Measurements from ENCODE around the gene FAM72D.
"Not testable (repeated sequence)": the region's sequence is repeated elsewhere in the genome, so short reads cannot be mapped to it uniquely, and the experiment has no call there.

Gene FAM72D

DNA sequence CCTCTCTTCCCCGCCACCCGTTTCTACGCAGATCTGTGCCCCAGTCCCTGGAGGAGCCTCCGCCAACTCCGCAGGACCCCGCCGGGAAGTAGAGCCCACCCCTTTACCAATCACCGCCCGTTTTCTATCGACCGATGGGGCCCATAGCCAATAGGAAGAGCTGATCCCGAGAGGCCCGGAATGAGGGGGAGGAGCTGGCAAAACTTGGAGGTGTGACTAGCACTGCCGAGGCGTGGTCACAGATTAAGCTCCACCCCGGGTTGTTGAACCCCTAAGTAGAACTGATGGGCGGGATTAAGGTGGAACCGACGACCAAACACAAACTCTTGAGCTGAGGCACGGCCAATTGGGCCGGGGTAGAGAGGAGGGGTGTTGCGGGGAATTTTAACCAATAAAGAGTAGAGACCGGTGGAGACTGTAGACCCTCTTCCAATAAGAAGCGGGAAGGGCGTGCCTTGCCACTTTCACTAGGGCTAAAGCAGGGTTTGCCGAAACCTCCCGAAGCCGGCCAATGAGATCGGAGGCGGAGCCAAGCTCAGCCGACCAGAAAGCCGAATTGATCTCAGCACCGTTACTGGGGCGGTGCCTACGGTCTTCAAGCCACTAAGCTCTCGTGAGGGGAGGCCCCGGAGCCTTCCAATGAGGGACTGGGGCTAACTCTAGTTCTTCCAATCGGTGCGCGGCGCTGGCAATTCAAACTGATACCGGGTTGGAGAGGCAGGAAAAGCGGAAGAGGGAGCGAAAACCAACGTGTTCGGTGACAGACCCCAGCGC, at the start of gene FAM72D, which contains the start of gene SRGAP2B:
TSS of gene FAM72D (plus strand) at position 691 of the 774 bp plus-strand sequence. CDS start 874 bp downstream, outside the sequence.
TSS of gene SRGAP2B (minus strand) at position 45 of the 774 bp plus-strand sequence. CDS start 2,427 bp downstream, outside the sequence.
- DNase-seq: not testable (repeated sequence)

GRCh38 chr1:145047553-145047952, 48.2 kb upstream of the FAM72D start:
- DNase-seq: not testable (repeated sequence)

GRCh38 chr1:145048181-145048856, 47.5 kb upstream of the FAM72D start:
- DNase-seq: not testable (repeated sequence)

DNA sequence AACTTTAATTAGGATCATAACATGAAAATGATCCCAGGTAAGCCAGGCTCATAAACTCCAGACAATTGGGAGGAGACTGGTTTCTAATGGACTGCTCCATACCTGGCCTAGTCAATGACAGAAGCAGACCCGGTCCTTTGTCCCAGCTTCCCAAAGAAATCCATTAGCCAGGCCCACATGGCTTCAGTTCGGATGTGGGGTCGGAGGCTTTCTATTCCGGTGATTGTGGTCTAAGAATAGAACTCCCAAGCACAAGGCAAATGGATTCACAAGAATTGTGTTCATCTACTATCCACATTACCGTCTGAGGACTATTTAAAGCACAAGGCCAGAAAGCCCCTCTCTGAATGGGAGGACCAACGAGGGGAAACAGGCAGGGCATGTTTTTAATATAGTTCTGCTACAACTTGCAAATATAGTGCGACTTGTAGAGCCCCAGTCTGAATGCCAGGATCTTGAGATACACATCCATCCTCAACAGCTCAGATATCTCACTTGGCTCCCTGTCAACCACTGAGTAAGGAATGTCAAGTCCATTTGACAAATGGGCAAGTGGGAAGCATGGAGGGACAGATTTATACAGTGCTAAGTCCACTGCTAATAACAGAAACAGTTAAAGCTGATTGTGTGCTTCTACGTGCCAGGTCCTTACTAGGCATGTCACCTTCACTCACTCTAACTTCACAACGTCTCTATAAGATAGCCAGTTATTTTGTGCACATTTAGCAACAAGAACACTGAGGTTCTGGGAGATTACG, 43.6 kb upstream of the FAM72D start:
- not testable (repeated sequence) for DNase-seq

- not testable (repeated sequence) for DNase-seq
Observed at GRCh38 chr1:145053428-145053827, 42.3 kb upstream of the FAM72D start.

DNA sequence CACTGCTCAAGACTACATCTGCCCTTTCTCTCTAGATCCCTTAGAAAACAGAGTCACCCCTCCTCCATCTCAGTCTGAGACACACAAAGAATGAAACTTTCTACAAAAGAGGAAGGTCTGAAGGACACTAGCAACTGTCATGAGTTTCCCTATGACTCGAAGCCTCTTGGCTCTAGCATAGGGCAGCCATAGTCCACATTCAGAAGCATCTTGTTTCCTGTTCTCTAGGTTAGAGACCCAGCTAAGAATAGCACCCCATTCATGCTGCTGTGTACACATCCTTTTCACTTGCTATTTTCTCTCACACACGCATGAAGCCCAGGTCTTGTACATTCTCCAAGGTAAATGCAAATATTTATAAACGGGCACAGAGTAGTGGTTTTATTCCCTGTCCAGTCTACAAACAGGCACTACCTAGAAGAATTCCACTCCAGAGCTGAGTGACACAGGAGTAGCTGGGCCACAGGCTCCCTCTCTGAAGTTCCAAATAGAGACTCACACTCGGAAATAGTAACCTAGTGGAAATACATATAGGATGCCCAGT, 40.5 kb upstream of the FAM72D start:
- not testable (repeated sequence) for DNase-seq

GRCh38 chr1:145058184-145058583, 37.6 kb upstream of the FAM72D start:
- DNase-seq: not testable (repeated sequence)

DNA sequence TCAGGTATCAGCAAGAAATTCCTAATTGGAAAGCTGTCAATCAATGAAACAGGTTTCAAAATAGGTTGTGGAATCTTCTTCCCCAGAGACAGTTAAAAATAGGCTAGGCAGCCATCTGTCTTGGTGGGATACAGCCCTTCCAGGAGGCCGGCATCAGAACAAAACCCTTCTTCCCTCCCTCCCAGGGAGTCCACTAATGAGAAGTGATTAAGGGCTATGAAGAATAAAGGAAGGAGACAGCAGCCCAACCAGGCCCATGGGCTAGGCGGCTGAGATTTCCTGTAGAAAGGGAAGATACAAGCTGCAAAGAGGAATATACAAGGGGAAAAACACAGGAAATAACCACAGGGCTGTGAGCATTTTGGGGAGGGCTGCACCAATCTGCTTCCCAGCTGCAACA, 32.5 kb upstream of the FAM72D start:
- not testable (repeated sequence) for DNase-seq

GRCh38 chr1:145063941-145064648, 31.7 kb upstream of the FAM72D start:
- DNase-seq: not testable (repeated sequence)

- not testable (repeated sequence) for DNase-seq
Observed at GRCh38 chr1:145065194-145065826, 30.5 kb upstream of the FAM72D start.

DNA sequence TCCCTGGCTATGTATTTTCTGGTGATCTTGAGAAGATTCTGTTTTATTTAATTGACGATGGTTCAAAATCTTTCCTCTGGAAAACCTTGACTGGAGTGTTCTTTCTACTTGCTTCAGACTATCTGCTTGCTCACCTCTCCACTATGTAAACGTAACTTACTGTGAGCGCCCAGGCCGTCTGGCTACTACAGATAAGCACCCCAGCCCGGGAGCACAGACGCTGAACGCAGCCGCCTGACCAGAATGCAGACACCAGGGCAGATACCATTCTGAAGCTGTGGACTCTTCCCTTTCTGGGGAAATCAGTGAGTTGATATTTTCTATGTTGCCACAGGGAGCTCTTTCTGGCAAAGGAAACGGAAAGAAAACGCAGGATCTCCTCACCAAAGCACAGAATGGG, 29.3 kb upstream of the FAM72D start:
- not testable (repeated sequence) for DNase-seq

GRCh38 chr1:145071569-145071968, 24.2 kb upstream of the FAM72D start:
- DNase-seq: not testable (repeated sequence)

DNA sequence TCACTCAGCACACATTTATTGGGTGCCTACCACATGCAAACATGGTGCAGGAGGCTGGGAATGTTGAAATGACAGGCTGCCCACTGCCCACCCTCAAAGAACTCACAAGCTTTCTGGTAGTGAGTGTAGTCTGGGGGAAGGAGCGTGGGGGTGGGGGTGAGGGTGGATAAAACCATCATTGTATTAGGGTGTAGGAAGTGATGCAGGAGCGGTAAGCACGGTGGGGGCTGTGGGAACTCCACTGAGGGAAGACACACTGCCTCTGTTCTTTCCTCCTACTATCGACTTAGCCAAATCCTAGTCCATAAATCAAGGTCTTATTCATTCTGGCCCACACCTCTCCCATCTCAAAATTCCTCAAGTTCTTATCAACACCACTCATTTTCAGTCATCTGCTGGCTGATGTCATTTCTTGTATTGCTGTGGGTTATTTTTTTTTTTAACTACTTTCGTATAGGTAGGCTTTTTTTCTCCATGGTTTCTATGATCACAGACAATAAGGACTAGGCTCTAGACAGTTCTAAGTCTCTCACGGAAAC, 21.7 kb upstream of the FAM72D start:
- not testable (repeated sequence) for DNase-seq

DNA sequence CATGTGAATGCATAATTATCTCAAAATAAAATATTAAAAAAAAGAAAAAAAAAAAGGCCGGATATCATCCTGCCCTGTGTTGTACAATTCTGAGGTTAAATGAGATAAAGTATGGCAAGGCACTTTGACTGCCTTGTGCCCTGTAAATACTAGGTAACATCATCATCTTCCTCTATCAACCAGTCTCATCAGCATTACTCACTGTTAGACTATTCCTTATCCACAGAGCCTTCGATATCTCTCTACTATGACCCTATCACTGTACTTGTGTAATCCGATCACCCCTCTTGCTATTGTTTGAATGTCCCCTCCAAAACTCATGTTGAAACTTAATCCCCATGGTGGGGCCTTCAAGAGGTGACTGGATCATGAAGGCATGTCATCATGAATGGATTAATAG, 18.9 kb upstream of the FAM72D start:
- DNase-seq: not testable (repeated sequence)

DNA sequence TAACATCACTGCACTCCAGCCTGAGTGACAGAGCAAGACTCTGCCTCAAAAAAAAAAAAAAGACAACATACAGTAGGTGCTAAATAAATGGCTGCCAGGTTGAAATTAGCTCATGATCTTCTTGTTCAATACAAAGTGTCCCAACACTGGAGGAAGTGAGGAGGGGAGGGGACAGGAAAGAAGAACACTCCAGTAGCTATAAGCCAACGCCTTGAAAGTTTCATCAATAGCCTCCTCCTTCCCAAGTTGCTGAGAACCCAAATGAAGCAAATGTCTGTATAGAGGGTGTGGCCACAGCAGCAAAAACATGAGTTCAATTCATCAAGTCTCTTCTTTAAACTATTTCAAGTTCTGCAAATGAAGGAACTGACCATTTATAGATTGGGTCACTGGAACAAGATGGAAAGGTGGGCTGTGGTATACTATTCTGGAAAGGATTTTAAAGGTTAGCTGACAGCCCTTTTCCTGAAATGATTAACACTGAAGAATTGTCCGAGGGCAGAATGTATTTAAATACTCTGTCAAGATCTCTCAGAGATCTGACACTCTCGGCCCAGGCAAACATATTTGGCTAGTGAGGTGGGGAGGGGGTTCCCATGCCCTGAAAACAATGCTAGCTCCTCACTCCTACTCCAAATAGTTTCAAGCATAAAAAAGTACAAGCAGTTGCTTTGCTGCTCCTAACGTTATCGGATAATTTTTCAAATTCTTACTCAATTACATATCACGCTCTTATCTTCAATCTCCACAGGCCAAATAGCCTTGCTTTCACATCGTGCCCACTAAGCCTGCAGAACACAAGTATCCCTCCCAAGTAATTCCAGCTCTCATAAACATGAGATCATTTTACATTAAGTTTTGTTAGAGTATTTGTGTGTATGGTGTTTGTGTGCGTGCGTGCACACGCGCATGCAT, 17.6 kb upstream of the FAM72D start:
- not testable (repeated sequence) for DNase-seq

GRCh38 chr1:145078787-145079370, 16.9 kb upstream of the FAM72D start:
- DNase-seq: not testable (repeated sequence)

DNA sequence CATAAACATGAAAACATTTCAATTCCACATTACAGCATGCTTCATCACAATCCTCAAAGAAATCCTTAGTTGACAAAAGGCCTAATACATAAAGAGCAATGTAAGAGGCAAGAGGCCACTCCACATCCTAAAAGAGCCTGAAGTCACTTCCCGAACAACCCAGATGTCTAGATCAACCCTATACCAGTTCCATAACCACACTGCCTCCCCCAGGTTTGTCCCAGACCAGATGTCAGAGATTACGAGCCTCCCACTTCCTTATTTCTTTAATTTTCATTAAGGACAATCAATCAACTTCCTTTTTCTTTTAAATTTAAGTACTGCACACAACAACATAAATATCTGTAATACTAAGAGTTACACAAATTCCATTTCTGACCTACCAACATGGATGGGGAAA, 16.0 kb upstream of the FAM72D start:
- not testable (repeated sequence) for DNase-seq

- DNase-seq: not testable (repeated sequence)
Observed at GRCh38 chr1:145080193-145080592, 15.6 kb upstream of the FAM72D start.

- DNase-seq: not testable (repeated sequence)
Observed at GRCh38 chr1:145082483-145083255, 13.1 kb upstream of the FAM72D start.

Data from HCEC 1CT (cell line).